HepG2 (cell line): ENCODE measurements around the gene IFNA6. TPM values are rescaled to one million over a fixed set of nuclear protein-coding genes. Genes with fewer than 3 reads are reported as not detected.

Experiments used
- CHD4 ChIP-seq: fragments of 200-600 bp; sonication (generic); IDR thresholded peaks from 2 replicates; pipeline ENCODE4 v1.7.0; 2017; ENCODE audit warnings: mild to moderate bottlenecking, low read length, borderline replicate concordance
- MLLT10 ChIP-seq: sonication (generic); formaldehyde crosslinking; IDR thresholded peaks from 2 replicates; pipeline ENCODE4 v1.4.0; 2020; ENCODE audit warnings: missing genetic modification reagents
- NR1H2 ChIP-seq: sonication (generic); formaldehyde crosslinking; IDR thresholded peaks from 2 replicates; pipeline ENCODE4 v1.8.1; 2022; ENCODE audit warnings: low read depth, missing genetic modification reagents, borderline replicate concordance
- SMAD1 ChIP-seq: sonication (generic); formaldehyde crosslinking; IDR thresholded peaks from 2 replicates; pipeline ENCODE4 v1.4.0; 2020; ENCODE audit warnings: missing genetic modification reagents, low read depth, mild to moderate bottlenecking, borderline replicate concordance
- SOX13 ChIP-seq, 3 experiments: fragments of 450-650 bp in 1 of 3; sonication (generic) in 1 of 3; formaldehyde crosslinking in 1 of 3; IDR thresholded peaks in 2 of 3; conservative IDR thresholded peaks in 1 of 3; 2 replicates each; pipeline versions ENCODE4 v1.5.0 to v1.6.1; 2016 to 2020; ENCODE audit warnings: antibody characterized with exemption in 1 of 3, mild to moderate bottlenecking in 1 of 3, missing compliant biosample characterization in 1 of 3, missing genetic modification reagents in 1 of 3, moderate library complexity in 1 of 3
- TCF7 ChIP-seq: sonication (generic); IDR thresholded peaks from 2 replicates; pipeline ENCODE4 v1.6.1; 2016; ENCODE audit warnings: antibody characterized with exemption, low read depth
- ZBTB44 ChIP-seq: sonication (generic); formaldehyde crosslinking; IDR thresholded peaks from 2 replicates; pipeline ENCODE4 v1.4.0; 2020; ENCODE audit warnings: missing genetic modification reagents
- ZBTB49 ChIP-seq: sonication (generic); formaldehyde crosslinking; IDR thresholded peaks from 2 replicates; pipeline ENCODE4 v1.4.0; 2020; ENCODE audit warnings: missing genetic modification reagents, borderline replicate concordance
- ZHX1 ChIP-seq: sonication (generic); formaldehyde crosslinking; IDR thresholded peaks from 2 replicates; pipeline ENCODE4 v1.8.1; 2022; ENCODE audit warnings: low read depth, mild to moderate bottlenecking, missing genetic modification reagents
- ZNF503 ChIP-seq: sonication (generic); formaldehyde crosslinking; IDR thresholded peaks from 2 replicates; pipeline ENCODE4 v1.4.0; 2020; ENCODE audit warnings: missing genetic modification reagents
- ZNF615 ChIP-seq: sonication (generic); formaldehyde crosslinking; IDR thresholded peaks from 2 replicates; pipeline ENCODE4 v1.5.0; 2020; ENCODE audit warnings: mild to moderate bottlenecking, missing genetic modification reagents, borderline replicate concordance
- ZNF83 ChIP-seq: sonication (generic); formaldehyde crosslinking; IDR thresholded peaks from 2 replicates; pipeline ENCODE4 v1.4.0; 2020; ENCODE audit warnings: missing genetic modification reagents, mild to moderate bottlenecking, borderline replicate concordance
- ZNF883 ChIP-seq: sonication (generic); formaldehyde crosslinking; IDR thresholded peaks from 2 replicates; pipeline ENCODE4 v1.5.1; 2020; ENCODE audit warnings: mild to moderate bottlenecking, missing genetic modification reagents; ENCODE audit errors: not compliant biosample characterization
- polyA plus RNA-seq, 8 experiments: library from polyadenylated mRNA; depleted of rRNA in 3 of 8; stranded (reverse) in 7 of 8; unstranded in 1 of 8; fragments of >200 nt; fragmentation: Illumina TruSeq in 4 of 8; extraction: Trizol in 4 of 8; gene quantifications; 2 replicates each; pipeline versions ENCODE4 v1.2.1 to v1.2.3, GENCODE V29; 2011 to 2016; ENCODE audit warnings: low read depth in 4 of 8, missing spikeins in 1 of 8, mixed read lengths in 1 of 8; ENCODE audit not compliant: insufficient read depth in 1 of 8
- total RNA-seq, 5 experiments: library from RNA; depleted of rRNA; stranded (reverse); fragments of >200 nt; fragmentation: Illumina TruSeq; extraction: Trizol; gene quantifications; 2 replicates each; pipeline ENCODE4 v1.2.3, GENCODE V29; 2016; ENCODE audit warnings: low read depth in 1 of 5
- TF ChIP-seq, protein P1 (sequence below): sonication (generic); formaldehyde crosslinking; IDR thresholded peaks from 2 replicates; pipeline ENCODE4 v1.5.1; 2020; ENCODE audit warnings: missing genetic modification reagents, mild to moderate bottlenecking, borderline replicate concordance
- TF ChIP-seq, protein P2 (sequence below): IDR thresholded peaks from 2 replicates; pipeline ENCODE4 v1.6.1; 2016; ENCODE audit warnings: missing compliant biosample characterization, missing genetic modification reagents, borderline replicate concordance

Gene IFNA6
- total and polyA plus RNA-seq, 2 of the 13 experiments (the other 11 are each of a cell fraction or from before 2014, with no cell fraction given) = not detected

- TF ChIP-seq NR1H2 (CRISPR knock-in tag) (0 out of 2 replicates have a peak, but pooled peaks have one; percentile 73), ZBTB44 (no peak), SOX13 (IDR thresholded peaks at IDR 0.05) (no peak), SOX13 (CRISPR knock-in tag; conservative IDR thresholded peaks at IDR 0.05 in 1 of 2, IDR thresholded peaks at IDR 0.05 in 1 of 2) (no peak), ZHX1 (CRISPR knock-in tag) (no peak), SMAD1 (CRISPR knock-in tag) (no peak), TCF7 (no peak), ZNF503 (CRISPR knock-in tag) (peak; percentile 46; the same call in 1 of the 2 replicates), CHD4 (no peak), ZBTB49 (CRISPR knock-in tag) (no peak), ZNF883 (CRISPR knock-in tag) (peak; percentile 91), MLLT10 (CRISPR knock-in tag) (no peak), ZNF615 (CRISPR knock-in tag) (no peak), ZNF83 (CRISPR knock-in tag) (no peak)
- TF ChIP-seq, protein P1, sequence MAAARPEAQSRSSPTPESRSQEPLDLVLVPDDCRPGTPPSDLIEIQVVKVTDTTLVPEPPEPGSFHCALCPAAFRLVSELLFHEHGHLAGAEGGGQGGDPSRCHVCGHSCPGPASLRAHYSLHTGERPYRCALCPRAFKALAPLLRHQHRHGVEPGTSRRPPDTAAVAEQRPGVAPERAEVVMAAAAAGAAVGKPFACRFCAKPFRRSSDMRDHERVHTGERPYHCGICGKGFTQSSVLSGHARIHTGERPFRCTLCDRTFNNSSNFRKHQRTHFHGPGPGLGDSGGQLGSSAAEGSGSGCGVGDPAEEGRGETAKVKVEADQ (CRISPR knock-in tag) = peak; percentile 72; the same call in 1 of the 2 replicates
- TF ChIP-seq, protein P2, sequence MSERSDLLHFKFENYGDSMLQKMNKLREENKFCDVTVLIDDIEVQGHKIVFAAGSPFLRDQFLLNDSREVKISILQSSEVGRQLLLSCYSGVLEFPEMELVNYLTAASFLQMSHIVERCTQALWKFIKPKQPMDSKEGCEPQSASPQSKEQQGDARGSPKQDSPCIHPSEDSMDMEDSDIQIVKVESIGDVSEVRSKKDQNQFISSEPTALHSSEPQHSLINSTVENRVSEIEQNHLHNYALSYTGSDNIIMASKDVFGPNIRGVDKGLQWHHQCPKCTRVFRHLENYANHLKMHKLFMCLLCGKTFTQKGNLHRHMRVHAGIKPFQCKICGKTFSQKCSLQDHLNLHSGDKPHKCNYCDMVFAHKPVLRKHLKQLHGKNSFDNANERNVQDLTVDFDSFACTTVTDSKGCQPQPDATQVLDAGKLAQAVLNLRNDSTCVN (CRISPR knock-in tag) = peak; percentile 40; the same call in 1 of the 2 replicates
These were observed 15.7 kb downstream of the IFNA6 start, which contains the start of gene KLHL9 (continued) for GRCh38 chr9:21334701-21335632.
